ENCODE results near the gene CHAC1. TPM values are rescaled to one million over a fixed set of nuclear protein-coding genes. Genes with fewer than 3 reads are reported as not detected.
A peak's percentile ranks its signal among the peaks of the same experiment; 100 is the strongest.

Gene CHAC1
- total RNA-seq, 1 donor from 2014 or later: 24.7 TPM

- H3K36me3 ChIP-seq (ENCODE audit: control insufficient read depth, insufficient read depth, low read length): peaks cover 17% of the 10 kb centered on the region
- TF ChIP-seq, protein P1, sequence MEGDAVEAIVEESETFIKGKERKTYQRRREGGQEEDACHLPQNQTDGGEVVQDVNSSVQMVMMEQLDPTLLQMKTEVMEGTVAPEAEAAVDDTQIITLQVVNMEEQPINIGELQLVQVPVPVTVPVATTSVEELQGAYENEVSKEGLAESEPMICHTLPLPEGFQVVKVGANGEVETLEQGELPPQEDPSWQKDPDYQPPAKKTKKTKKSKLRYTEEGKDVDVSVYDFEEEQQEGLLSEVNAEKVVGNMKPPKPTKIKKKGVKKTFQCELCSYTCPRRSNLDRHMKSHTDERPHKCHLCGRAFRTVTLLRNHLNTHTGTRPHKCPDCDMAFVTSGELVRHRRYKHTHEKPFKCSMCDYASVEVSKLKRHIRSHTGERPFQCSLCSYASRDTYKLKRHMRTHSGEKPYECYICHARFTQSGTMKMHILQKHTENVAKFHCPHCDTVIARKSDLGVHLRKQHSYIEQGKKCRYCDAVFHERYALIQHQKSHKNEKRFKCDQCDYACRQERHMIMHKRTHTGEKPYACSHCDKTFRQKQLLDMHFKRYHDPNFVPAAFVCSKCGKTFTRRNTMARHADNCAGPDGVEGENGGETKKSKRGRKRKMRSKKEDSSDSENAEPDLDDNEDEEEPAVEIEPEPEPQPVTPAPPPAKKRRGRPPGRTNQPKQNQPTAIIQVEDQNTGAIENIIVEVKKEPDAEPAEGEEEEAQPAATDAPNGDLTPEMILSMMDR (IDR thresholded peaks at IDR 0.05; ENCODE audit: insufficient read depth, low read length, severe bottlenecking): no peak
- no peaks in the 10 kb centered on the region for H3K27me3 ChIP-seq (ENCODE audit: control insufficient read depth, insufficient read depth, low read length)
- peak; percentile 32 for FAIRE-seq
- no peak for DNase-seq (ENCODE audit: low read depth)
- H3K4me3 ChIP-seq (ENCODE audit: low read depth, low read length): no peak overlapping the region
Observed at GRCh38 chr15:40978141-40978540, 24.9 kb downstream of the CHAC1 start.

DNA sequence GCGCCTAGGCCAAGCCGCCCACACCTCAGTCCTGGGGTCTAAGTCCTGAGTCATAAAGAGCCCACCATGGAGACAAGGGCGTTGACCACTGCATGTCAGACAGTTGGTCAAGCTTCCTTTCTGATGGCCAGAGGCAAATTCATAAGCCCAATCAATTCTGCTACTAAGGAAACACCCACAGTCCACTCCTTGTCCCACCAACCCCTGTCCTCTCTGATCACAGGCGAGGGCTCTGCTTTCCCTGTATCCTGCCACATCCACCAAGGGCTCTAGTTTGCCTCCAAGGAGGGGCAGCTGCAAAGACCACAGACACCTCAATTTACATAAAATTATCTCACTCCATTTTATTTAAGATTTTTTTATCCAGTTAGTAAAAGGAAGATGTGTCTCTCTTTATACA, 25.3 kb downstream of the CHAC1 start:
- H3K4me3 ChIP-seq (ENCODE audit: low read depth, low read length): no peak overlapping the region
- H3K27me3 ChIP-seq (ENCODE audit: control insufficient read depth, insufficient read depth, low read length): no peaks in the 10 kb centered on the region
- FAIRE-seq: no peak
- TF ChIP-seq, protein P1 (IDR thresholded peaks at IDR 0.05; ENCODE audit: insufficient read depth, low read length, severe bottlenecking): no peak
- peaks cover 18% of the 10 kb centered on the region for H3K36me3 ChIP-seq (ENCODE audit: control insufficient read depth, insufficient read depth, low read length)
- no peak for DNase-seq (ENCODE audit: low read depth)

DNA sequence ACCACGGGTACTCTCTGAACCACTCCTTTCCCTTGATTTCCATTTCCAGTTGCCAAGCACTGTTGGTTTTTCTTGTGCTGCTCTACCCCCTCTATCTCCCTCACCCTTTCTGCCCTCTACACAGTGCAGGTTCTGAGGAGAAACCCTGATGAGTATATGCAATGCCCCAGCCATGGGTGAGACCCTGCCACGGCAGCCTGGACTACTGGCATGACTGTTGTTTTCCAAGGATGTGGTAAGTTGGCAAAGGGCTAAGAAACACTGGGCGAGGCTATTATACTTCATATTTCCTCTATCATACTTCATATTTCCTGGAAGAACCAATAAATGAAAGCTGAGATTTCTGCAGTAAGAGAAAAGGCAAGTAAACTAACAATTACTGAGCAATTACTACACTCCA, 27.9 kb downstream of the CHAC1 start:
- Histone ChIP-seq H3K27me3 (ENCODE audit: control insufficient read depth, insufficient read depth, low read length) (no peaks in the 10 kb centered on the region), H3K36me3 (ENCODE audit: control insufficient read depth, insufficient read depth, low read length) (peaks cover 27% of the 10 kb centered on the region), H3K4me3 (ENCODE audit: low read depth, low read length) (no peak overlapping the region)
- TF ChIP-seq, protein P1 (IDR thresholded peaks at IDR 0.05; ENCODE audit: insufficient read depth, low read length, severe bottlenecking): no peak
- peak; percentile 50 for FAIRE-seq
- no peak for DNase-seq (ENCODE audit: low read depth)

GRCh38 chr15:40982855-40983254, 29.6 kb downstream of the CHAC1 start:
- TF ChIP-seq, protein P1 (IDR thresholded peaks at IDR 0.05; ENCODE audit: insufficient read depth, low read length, severe bottlenecking): no peak
- FAIRE-seq (no peak), DNase-seq (ENCODE audit: low read depth) (no peak)
- no peak overlapping the region for H3K4me3 ChIP-seq (ENCODE audit: low read depth, low read length)
- H3K36me3 ChIP-seq (ENCODE audit: control insufficient read depth, insufficient read depth, low read length): peaks cover 30% of the 10 kb centered on the region
- H3K27me3 ChIP-seq (ENCODE audit: control insufficient read depth, insufficient read depth, low read length): no peaks in the 10 kb centered on the region

GRCh38 chr15:40984406-40984805, 31.1 kb downstream of the CHAC1 start:
- Histone ChIP-seq H3K27me3 (ENCODE audit: control insufficient read depth, insufficient read depth, low read length) (no peaks in the 10 kb centered on the region), H3K36me3 (ENCODE audit: control insufficient read depth, insufficient read depth, low read length) (peaks cover 30% of the 10 kb centered on the region), H3K4me3 (ENCODE audit: low read depth, low read length) (no peak overlapping the region)
- DNase-seq (ENCODE audit: low read depth) (no peak), FAIRE-seq (no peak)
- TF ChIP-seq, protein P1 (IDR thresholded peaks at IDR 0.05; ENCODE audit: insufficient read depth, low read length, severe bottlenecking): no peak

- FAIRE-seq: no peak
- Histone ChIP-seq H3K27me3 (ENCODE audit: control insufficient read depth, insufficient read depth, low read length) (no peaks in the 10 kb centered on the region), H3K4me3 (ENCODE audit: low read depth, low read length) (no peak overlapping the region), H3K36me3 (ENCODE audit: control insufficient read depth, insufficient read depth, low read length) (peaks cover 27% of the 10 kb centered on the region)
- no peak for DNase-seq (ENCODE audit: low read depth)
- TF ChIP-seq, protein P1 (IDR thresholded peaks at IDR 0.05; ENCODE audit: insufficient read depth, low read length, severe bottlenecking): no peak
Observed at GRCh38 chr15:40984964-40985363, 31.7 kb downstream of the CHAC1 start.
